Body of pancreas (tissue), 4 donors: ENCODE data around the gene DTNB. TPM values are rescaled to one million over a fixed set of nuclear protein-coding genes. Genes with fewer than 3 reads are reported as not detected.

Experiments used
- ATAC-seq: fragments of 150-250 bp; one replicate; pipeline ENCODE4 v1.9.1; 2016
- DNase-seq, 4 donors: peaks; one replicate each; pipeline ENCODE4 v3.0.0-alpha.2; 2019
- H3K27ac ChIP-seq, 4 donors: fragments of 200-600 bp; sonication (generic); 1 replicate in 3 of 4; 2 replicates in 1 of 4; pipeline versions ENCODE4 v1.5.1 to v1.6.1; 2016 to 2019; ENCODE audit warnings: mild to moderate bottlenecking in 1 of 4, mixed read lengths in 1 of 4, moderate library complexity in 1 of 4
- H3K27me3 ChIP-seq, 2 donors: fragments of 200-600 bp; sonication (generic); one replicate each; pipeline ENCODE4 v1.6.0; 2016; ENCODE audit warnings: mild to moderate bottlenecking in 1 of 2
- H3K36me3 ChIP-seq, 2 donors: fragments of 200-600 bp; sonication (generic); replicated peaks in 1 of 2; 2 replicates each; pipeline ENCODE4 v1.5.1; 2016; ENCODE audit warnings: low read depth in 2 of 2; ENCODE audit not compliant: insufficient read depth in 1 of 2
- H3K4me1 ChIP-seq: fragments of 200-600 bp; sonication (generic); one replicate; pipeline ENCODE4 v1.6.0; 2016
- H3K4me3 ChIP-seq, 2 donors: fragments of 200-600 bp; sonication (generic); 1 replicate in 1 of 2; 2 replicates in 1 of 2; pipeline ENCODE4 v1.5.1; 2016 to 2019
- H3K9me3 ChIP-seq, 3 donors: fragments of 200-600 bp; sonication (generic); 1 replicate in 2 of 3; 2 replicates in 1 of 3; pipeline ENCODE4 v1.5.1; 2016
- CTCF ChIP-seq, 7 experiments: fragments of 450-650 bp in 4 of 7; fragments of 200-600 bp in 3 of 7; sonication (generic) in 3 of 7; IDR thresholded peaks; one replicate each; pipeline ENCODE4 v1.5.1; 2016 to 2019; ENCODE audit warnings: antibody characterized with exemption in 7 of 7
- POLR2A ChIP-seq, 3 donors: fragments of 450-650 bp; IDR thresholded peaks; one replicate each; pipeline ENCODE4 v1.6.1; 2016; ENCODE audit warnings: antibody characterized with exemption in 3 of 3, mild to moderate bottlenecking in 2 of 3
- WGBS, 2 donors: methylation state at CpG; one replicate each; pipeline ENCODE4 v1.1.5; 2017; 5-methylcytosine and 5-hydroxymethylcytosine counted together
- intact Hi-C: fragments of 100-400 bp; cut with DNase I; formaldehyde crosslinking; loops from one replicate; pipeline ENCODE4 v1.15.1; 2023
- total RNA-seq, 2 donors: library from RNA; depleted of rRNA; stranded (reverse); fragments of >200 nt; gene quantifications; one replicate each; pipeline ENCODE4 v1.1.0, GENCODE V29; 2016

Gene DTNB
- total RNA-seq, 2 donors from 2014 or later = 17.8 to 22.6 TPM

- Histone ChIP-seq H3K27me3 (no peaks in the 10 kb centered on the region), H3K4me3 (no peak overlapping the region), H3K9me3 (no peaks in the 10 kb centered on the region), H3K4me1 (no peaks in the 10 kb centered on the region), H3K36me3 (no peaks in the 10 kb centered on the region), H3K27ac (no peak overlapping the region)
- intact Hi-C loops = no loop called here
- WGBS, 2 donors = 25 to 27% methylated on average over 9 of the region's 9 CpGs
- DNase-seq = peak; percentile 70 to 79 (median 74)
- TF ChIP-seq CTCF (IDR thresholded peaks at IDR 0.05) (peak; percentile 41 to 84 (median 73)), POLR2A (IDR thresholded peaks at IDR 0.05) (no peak)
- peak; percentile 91 for ATAC-seq
Measured at GRCh38 chr2:25664183-25664964, 9.0 kb downstream of the DTNB start.

GRCh38 chr2:25655316-25655715, 18.1 kb downstream of the DTNB start:
- Histone ChIP-seq H3K27me3 (no peaks in the 10 kb centered on the region), H3K27ac (no peak overlapping the region), H3K36me3 (no peaks in the 10 kb centered on the region), H3K4me1 (peaks cover 16% of the 10 kb centered on the region), H3K9me3 (no peaks in the 10 kb centered on the region), H3K4me3 (no peak overlapping the region)
- DNase-seq (no peak), ATAC-seq (no peak)
- 78 to 83% methylated on average over 2 of the region's 2 CpGs for WGBS, 2 donors
- TF ChIP-seq CTCF (IDR thresholded peaks at IDR 0.05) = no peak
- no peak for TF ChIP-seq POLR2A (IDR thresholded peaks at IDR 0.05)
- intact Hi-C loops = no loop called here

- ATAC-seq = no peak
- TF ChIP-seq POLR2A (IDR thresholded peaks at IDR 0.05) (no peak), CTCF (IDR thresholded peaks at IDR 0.05) (no peak)
- H3K9me3 ChIP-seq = no peaks in the 10 kb centered on the region
- H3K36me3 ChIP-seq = no peaks in the 10 kb centered on the region
- no peak overlapping the region for H3K27ac ChIP-seq
- no peak for DNase-seq
- no peaks in the 10 kb centered on the region for H3K27me3 ChIP-seq
- intact Hi-C loops = no loop called here
- H3K4me1 ChIP-seq = peaks cover 16% of the 10 kb centered on the region
- no peak overlapping the region for H3K4me3 ChIP-seq
- 96 to 97% methylated on average over 4 of the region's 4 CpGs for WGBS, 2 donors
Measured at GRCh38 chr2:25654801-25655200, 18.6 kb downstream of the DTNB start.

GRCh38 chr2:25651782-25652455, 21.5 kb downstream of the DTNB start:
- WGBS, 2 donors = 17 to 30% methylated on average over 1 of the region's 1 CpG
- TF ChIP-seq CTCF (IDR thresholded peaks at IDR 0.05) (no peak), POLR2A (IDR thresholded peaks at IDR 0.05) (no peak)
- Histone ChIP-seq H3K27ac (peak overlapping the region in 1 of 4 donors; percentile 5), H3K4me1 (peaks cover 16% of the 10 kb centered on the region), H3K36me3 (no peaks in the 10 kb centered on the region), H3K4me3 (no peak overlapping the region), H3K9me3 (no peaks in the 10 kb centered on the region), H3K27me3 (no peaks in the 10 kb centered on the region)
- intact Hi-C loops = no loop called here
- ATAC-seq (no peak), DNase-seq (no peak)
